Right ventricle myocardium superior (tissue), 1 donor: ENCODE data around the gene DNAAF1. TPM values are rescaled to one million over a fixed set of nuclear protein-coding genes. Genes with fewer than 3 reads are reported as not detected.
"Not testable (repeated sequence)": the region's sequence is repeated elsewhere in the genome, so short reads cannot be mapped to it uniquely, and the experiment has no call there.

Source experiments
- ATAC-seq: fragments of 200-7000 bp; cut with Tn5 transposase; one replicate; pipeline ENCODE4 v1.9.1; 2020; ENCODE audit warnings: mild to moderate bottlenecking; ENCODE audit not compliant: poor library complexity
- DNase-seq: peaks from one replicate; pipeline ENCODE4 v3.0.0-alpha.2; 2020
- intact Hi-C: fragments of 100-400 bp; cut with DNase I; formaldehyde crosslinking; loops from one replicate; pipeline ENCODE4 v1.11.2; 2022
- long read RNA-seq: library from polyadenylated mRNA; unstranded; transcript quantifications from one replicate; pipeline ENCODE4 v2.0.0, GENCODE V29; 2021
- total RNA-seq: library from RNA; stranded (reverse); fragmentation: NEBNext Ultra II Directional; extraction: Animal tissue kit (Norgen Biotek cat#: 25700); gene quantifications from one replicate; pipeline ENCODE4 v1.2.1, GENCODE V29; 2021
- donor health status: DM: no; HTN: yes; CAD: no; lungs with severe emphysema.

The DNAAF1 gene
- not detected for total RNA-seq
- long read RNA-seq, result 0 reads

- intact Hi-C loops, result loop anchor here (10.0 kb wide), 1 partner anchor 60 kb away; no protein-coding TSS in a partner anchor
- ATAC-seq (peak; percentile 98), DNase-seq (peak; percentile 93)
Observed at GRCh38 chr16:84144859-84145639, at the start of gene DNAAF1, which contains the start of gene HSDL1. Gene DNAAF1 (plus strand): TSS chr16:84145308. CDS start chr16:84145441, 133 bp downstream. Gene HSDL1 (minus strand): TSS chr16:84145177. CDS start chr16:84131321, 13,856 bp downstream.

GRCh38 chr16:84095466-84095865, 49.6 kb upstream of the DNAAF1 start:
- DNase-seq (peak; percentile 58), ATAC-seq (peak; percentile 60)
- intact Hi-C loops, result no loop called here

- intact Hi-C loops, result no loop called here
- DNase-seq (no peak), ATAC-seq (no peak)
Observed at GRCh38 chr16:84096447-84097005, 48.6 kb upstream of the DNAAF1 start.

- DNase-seq (no peak), ATAC-seq (no peak)
- intact Hi-C loops, result no loop called here
Observed at GRCh38 chr16:84098939-84099338, 46.2 kb upstream of the DNAAF1 start.

- ATAC-seq, result no peak
- intact Hi-C loops, result no loop called here
- no peak for DNase-seq
Observed at GRCh38 chr16:84103678-84104077, 41.4 kb upstream of the DNAAF1 start.

GRCh38 chr16:84104231-84104630, 40.9 kb upstream of the DNAAF1 start:
- ATAC-seq (no peak), DNase-seq (no peak)
- intact Hi-C loops, result no loop called here

GRCh38 chr16:84105301-84105815, 39.8 kb upstream of the DNAAF1 start:
- intact Hi-C loops, result no loop called here
- no peak for DNase-seq
- ATAC-seq, result no peak

- DNase-seq (no peak), ATAC-seq (peak; percentile 11)
- intact Hi-C loops, result no loop called here
Observed at GRCh38 chr16:84105948-84106740, 39.0 kb upstream of the DNAAF1 start.

- ATAC-seq (no peak), DNase-seq (no peak)
- intact Hi-C loops, result no loop called here
Observed at GRCh38 chr16:84107921-84108320, 37.2 kb upstream of the DNAAF1 start.

- ATAC-seq, result peak; percentile 79
- DNase-seq, result no peak
- intact Hi-C loops, result no loop called here
Observed at GRCh38 chr16:84109598-84110335, 35.3 kb upstream of the DNAAF1 start.

GRCh38 chr16:84110527-84110926, 34.6 kb upstream of the DNAAF1 start:
- no peak for ATAC-seq
- no peak for DNase-seq
- intact Hi-C loops, result no loop called here

GRCh38 chr16:84111525-84111924, 33.6 kb upstream of the DNAAF1 start:
- DNase-seq, result no peak
- no peak for ATAC-seq
- intact Hi-C loops, result no loop called here

GRCh38 chr16:84111949-84112348, 33.2 kb upstream of the DNAAF1 start:
- ATAC-seq, DNase-seq, intact Hi-C loops: not testable (repeated sequence)

GRCh38 chr16:84115919-84116719, 29.0 kb upstream of the DNAAF1 start:
- intact Hi-C loops, result no loop called here
- ATAC-seq (peak; percentile 5), DNase-seq (no peak)

GRCh38 chr16:84116720-84117493, 28.2 kb upstream of the DNAAF1 start, which contains the start of gene MBTPS1:
Gene MBTPS1 (minus strand): TSS chr16:84116942. CDS start chr16:84101783, 15,159 bp downstream.
- DNase-seq (peak; percentile 99), ATAC-seq (peak; percentile 98)
- intact Hi-C loops, result no loop called here

- intact Hi-C loops, result no loop called here
- peak; percentile 4 for ATAC-seq
Observed at GRCh38 chr16:84117494-84117843, 27.6 kb upstream of the DNAAF1 start.

GRCh38 chr16:84118315-84118714, 26.8 kb upstream of the DNAAF1 start:
- DNase-seq, ATAC-seq, intact Hi-C loops: not testable (repeated sequence)

More at GRCh38 chr16:84117494-84117843, 27.6 kb upstream of the DNAAF1 start:
- no peak for DNase-seq
